Progenitor cell of endocrine pancreas (in vitro differentiated cells): Measurements from ENCODE around the gene EPS15. TPM values are rescaled to one million over a fixed set of nuclear protein-coding genes. Genes with fewer than 3 reads are reported as not detected.

Experiments used
- DNase-seq: peaks from one replicate; pipeline ENCODE4 v3.0.0; 2021; ENCODE audit warnings: low spot score; ENCODE audit not compliant: unreplicated experiment
- H3K27ac Mint-ChIP-seq: 2 replicates; pipeline ENCODE4 v1.8.0; 2021; ENCODE audit warnings: mild to moderate bottlenecking, moderate library complexity, mixed read lengths
- H3K27me3 Mint-ChIP-seq: 2 replicates; pipeline ENCODE4 v1.8.0; 2021; ENCODE audit warnings: mixed read lengths
- H3K36me3 Mint-ChIP-seq: 2 replicates; pipeline ENCODE4 v1.8.0; 2022; ENCODE audit warnings: mixed read lengths; ENCODE audit not compliant: insufficient read depth
- H3K4me1 Mint-ChIP-seq: 2 replicates; pipeline ENCODE4 v1.8.0; 2021; ENCODE audit warnings: low read depth, mixed read lengths
- H3K4me3 Mint-ChIP-seq: 2 replicates; pipeline ENCODE4 v1.8.0; 2021; ENCODE audit warnings: low read depth, mild to moderate bottlenecking, moderate library complexity, mixed read lengths
- H3K9me3 Mint-ChIP-seq: 2 replicates; pipeline ENCODE4 v1.8.0; 2021; ENCODE audit warnings: low read depth, mixed read lengths
- CTCF ChIP-seq: fragments of 200-600 bp; sonication (generic); IDR thresholded peaks from one replicate; pipeline ENCODE4 v1.5.0; 2021; ENCODE audit warnings: antibody characterized with exemption, mild to moderate bottlenecking; ENCODE audit not compliant: unreplicated experiment
- total RNA-seq: library from RNA; stranded (reverse); gene quantifications from 2 replicates; pipeline ENCODE4 v1.2.1, GENCODE V29; 2021

EPS15 gene
- total RNA-seq, 1 donor from 2014 or later = 63.8 TPM

- Mint-ChIP-seq H3K9me3 (no peaks in the 10 kb centered on the region), H3K4me3 (no peak overlapping the region), H3K36me3 (no peaks in the 10 kb centered on the region), H3K27me3 (no peaks in the 10 kb centered on the region), H3K27ac (no peak overlapping the region), H3K4me1 (peaks cover 11% of the 10 kb centered on the region)
- no peak for DNase-seq
- no peak for TF ChIP-seq CTCF
Measured at GRCh38 chr1:51317798-51318197, 201.3 kb downstream of the EPS15 start.

- peaks cover 8% of the 10 kb centered on the region for H3K4me1 Mint-ChIP-seq
- no peak for TF ChIP-seq CTCF
- H3K9me3 Mint-ChIP-seq = no peaks in the 10 kb centered on the region
- no peaks in the 10 kb centered on the region for H3K27me3 Mint-ChIP-seq
- DNase-seq = no peak
- H3K27ac Mint-ChIP-seq = no peak overlapping the region
- H3K4me3 Mint-ChIP-seq = no peak overlapping the region
- no peaks in the 10 kb centered on the region for H3K36me3 Mint-ChIP-seq
Measured at GRCh38 chr1:51316846-51317120, 202.3 kb downstream of the EPS15 start.

GRCh38 chr1:51316113-51316845 is 202.8 kb downstream of the EPS15 start:
- Mint-ChIP-seq H3K9me3 (no peaks in the 10 kb centered on the region), H3K27me3 (no peaks in the 10 kb centered on the region), H3K4me1 (peaks cover 8% of the 10 kb centered on the region), H3K27ac (no peak overlapping the region), H3K4me3 (no peak overlapping the region), H3K36me3 (no peaks in the 10 kb centered on the region)
- no peak for TF ChIP-seq CTCF
- no peak for DNase-seq

- H3K27ac Mint-ChIP-seq = no peak overlapping the region
- no peak overlapping the region for H3K4me3 Mint-ChIP-seq
- no peak for DNase-seq
- H3K27me3 Mint-ChIP-seq = no peaks in the 10 kb centered on the region
- no peaks in the 10 kb centered on the region for H3K9me3 Mint-ChIP-seq
- H3K36me3 Mint-ChIP-seq = no peaks in the 10 kb centered on the region
- TF ChIP-seq CTCF = no peak
- H3K4me1 Mint-ChIP-seq = peaks cover 6% of the 10 kb centered on the region
Measured at GRCh38 chr1:51314974-51315373, 204.1 kb downstream of the EPS15 start.

GRCh38 chr1:51313961-51314777 is 204.9 kb downstream of the EPS15 start:
- H3K27me3 Mint-ChIP-seq = no peaks in the 10 kb centered on the region
- no peak for DNase-seq
- no peaks in the 10 kb centered on the region for H3K9me3 Mint-ChIP-seq
- H3K4me3 Mint-ChIP-seq = no peak overlapping the region
- no peaks in the 10 kb centered on the region for H3K36me3 Mint-ChIP-seq
- no peak for TF ChIP-seq CTCF
- peaks cover 6% of the 10 kb centered on the region for H3K4me1 Mint-ChIP-seq
- H3K27ac Mint-ChIP-seq = no peak overlapping the region
